HepG2 (cell line): ENCODE data around the gene CBX2. TPM values are rescaled to one million over a fixed set of nuclear protein-coding genes. Genes with fewer than 3 reads are reported as not detected.
A peak's percentile ranks its signal among the peaks of the same experiment; 100 is the strongest.

Experiments
- ELK4 ChIP-seq: sonication (generic); formaldehyde crosslinking; IDR thresholded peaks from 2 replicates; pipeline ENCODE4 v1.9.0; 2021; ENCODE audit warnings: missing genetic modification reagents, borderline replicate concordance
- ETV6 ChIP-seq: sonication (generic); formaldehyde crosslinking; conservative IDR thresholded peaks from 2 replicates; pipeline ENCODE4 v1.4.0; 2020; ENCODE audit warnings: missing genetic modification reagents
- HNRNPL ChIP-seq: fragments of 200-400 bp; formaldehyde crosslinking; IDR thresholded peaks from 2 replicates; pipeline ENCODE4 v1.6.1; 2017; ENCODE audit warnings: mild to moderate bottlenecking, low read depth, low read length
- HOXA7 ChIP-seq: sonication (generic); formaldehyde crosslinking; IDR thresholded peaks from 2 replicates; pipeline ENCODE4 v1.8.1; 2022; ENCODE audit warnings: mild to moderate bottlenecking, missing genetic modification reagents, moderate library complexity
- MLLT10 ChIP-seq: sonication (generic); formaldehyde crosslinking; IDR thresholded peaks from 2 replicates; pipeline ENCODE4 v1.4.0; 2020; ENCODE audit warnings: missing genetic modification reagents
- NR2C2 ChIP-seq: sonication (generic); formaldehyde crosslinking; IDR thresholded peaks from 2 replicates; pipeline ENCODE4 v1.4.0; 2020; ENCODE audit warnings: missing genetic modification reagents, mild to moderate bottlenecking, moderate library complexity, borderline replicate concordance
- PHB2 ChIP-seq: fragments of 450-650 bp; IDR thresholded peaks from 2 replicates; pipeline ENCODE4 v1.6.1; 2018; ENCODE audit not compliant: partially characterized antibody
- RBFOX2 ChIP-seq: fragments of 200-400 bp; formaldehyde crosslinking; IDR thresholded peaks from 2 replicates; pipeline ENCODE4 v1.6.1; 2017; ENCODE audit warnings: low read depth, mild to moderate bottlenecking, low read length
- SRY ChIP-seq: sonication (generic); formaldehyde crosslinking; IDR thresholded peaks from 2 replicates; pipeline ENCODE4 v1.8.0; 2022; ENCODE audit warnings: mild to moderate bottlenecking, missing genetic modification reagents
- STAG1 ChIP-seq: sonication (generic); formaldehyde crosslinking; IDR thresholded peaks from 2 replicates; pipeline ENCODE4 v1.4.0; 2020; ENCODE audit warnings: missing genetic modification reagents
- XRCC5 ChIP-seq: fragments of 200-400 bp; formaldehyde crosslinking; optimal IDR thresholded peaks from 2 replicates; pipeline ENCODE3; 2017; ENCODE audit warnings: mild to moderate bottlenecking, low read length
- ZFX ChIP-seq: sonication (generic); formaldehyde crosslinking; IDR thresholded peaks from 2 replicates; pipeline ENCODE4 v1.4.0; 2020; ENCODE audit warnings: mild to moderate bottlenecking, low read depth, missing genetic modification reagents, moderate library complexity
- ZNF576 ChIP-seq: sonication (generic); formaldehyde crosslinking; IDR thresholded peaks from 2 replicates; pipeline ENCODE4 v1.4.0; 2020; ENCODE audit warnings: mild to moderate bottlenecking, missing genetic modification reagents
- ZNF616 ChIP-seq: sonication (generic); formaldehyde crosslinking; IDR thresholded peaks from 2 replicates; pipeline ENCODE4 v1.5.0; 2020; ENCODE audit warnings: low read depth, mild to moderate bottlenecking, missing genetic modification reagents
- polyA plus RNA-seq, 8 experiments: library from polyadenylated mRNA; depleted of rRNA in 3 of 8; stranded (reverse) in 7 of 8; unstranded in 1 of 8; fragments of >200 nt; fragmentation: Illumina TruSeq in 4 of 8; extraction: Trizol in 4 of 8; gene quantifications; 2 replicates each; pipeline versions ENCODE4 v1.2.1 to v1.2.3, GENCODE V29; 2011 to 2016; ENCODE audit warnings: low read depth in 4 of 8, missing spikeins in 1 of 8, mixed read lengths in 1 of 8; ENCODE audit not compliant: insufficient read depth in 1 of 8
- total RNA-seq, 5 experiments: library from RNA; depleted of rRNA; stranded (reverse); fragments of >200 nt; fragmentation: Illumina TruSeq; extraction: Trizol; gene quantifications; 2 replicates each; pipeline ENCODE4 v1.2.3, GENCODE V29; 2016; ENCODE audit warnings: low read depth in 1 of 5
- TF ChIP-seq, protein P1 (sequence below): sonication (generic); formaldehyde crosslinking; IDR thresholded peaks from 2 replicates; pipeline ENCODE4 v1.4.0; 2020; ENCODE audit warnings: missing genetic modification reagents, mild to moderate bottlenecking, borderline replicate concordance
- TF ChIP-seq, protein P2 (sequence below), 2 experiments: sonication (generic) in 1 of 2; formaldehyde crosslinking in 1 of 2; IDR thresholded peaks; 2 replicates each; pipeline versions ENCODE4 v1.4.0 to v1.6.1; 2016 to 2020; ENCODE audit warnings: borderline replicate concordance in 1 of 2, low read depth in 1 of 2, mild to moderate bottlenecking in 1 of 2, missing genetic modification reagents in 1 of 2
- TF ChIP-seq, protein P3 (sequence below): sonication (generic); formaldehyde crosslinking; IDR thresholded peaks from 2 replicates; pipeline ENCODE4 v1.5.0; 2020; ENCODE audit warnings: mild to moderate bottlenecking, missing genetic modification reagents

CBX2 gene
- total and polyA plus RNA-seq, 2 of the 13 experiments (the other 11 are each of a cell fraction or from before 2014, with no cell fraction given): 14.5 to 31.1 TPM

DNA sequence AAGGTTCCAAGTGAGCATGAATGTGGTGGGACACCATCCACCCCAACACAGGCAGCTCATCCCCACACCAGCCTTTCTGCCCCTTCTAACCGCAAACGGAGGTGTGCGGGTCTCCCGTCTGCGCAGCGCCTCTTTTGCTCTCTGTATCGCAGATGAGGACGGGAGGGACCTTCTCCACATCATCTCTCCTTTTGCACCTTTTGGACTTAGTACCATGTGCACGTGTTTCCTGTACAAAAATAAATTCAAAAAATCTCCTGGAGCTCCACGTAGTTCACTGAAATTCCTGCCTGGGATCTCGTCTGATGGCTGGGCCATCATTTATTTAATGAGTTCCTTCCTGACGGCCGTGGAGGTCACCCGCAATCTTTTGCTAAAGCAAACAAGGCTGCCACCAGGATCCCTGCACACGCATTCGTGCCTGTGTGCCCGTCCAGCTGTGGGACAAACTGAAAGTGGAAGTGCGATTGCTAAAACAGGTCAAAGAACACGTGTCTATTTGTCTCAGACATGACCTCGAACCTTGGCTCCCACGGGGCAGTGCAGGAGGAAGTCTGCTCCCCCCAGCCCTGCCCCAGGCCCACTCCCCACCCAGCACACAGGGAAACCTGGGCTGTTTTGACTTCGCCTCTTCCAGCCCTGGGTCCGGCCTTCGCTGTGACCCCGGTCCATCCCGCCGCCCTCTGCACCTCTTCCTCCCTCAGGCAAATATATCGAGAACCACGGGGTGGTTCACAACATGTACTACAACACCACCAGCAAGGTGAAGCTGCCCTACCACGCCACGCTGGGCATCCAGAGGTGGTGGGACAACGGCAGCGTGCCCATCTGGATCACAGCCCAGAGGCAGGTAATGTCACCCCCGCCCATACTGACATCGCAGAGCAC lies 44.9 kb upstream of the CBX2 start (continued):
- TF ChIP-seq, protein P1, sequence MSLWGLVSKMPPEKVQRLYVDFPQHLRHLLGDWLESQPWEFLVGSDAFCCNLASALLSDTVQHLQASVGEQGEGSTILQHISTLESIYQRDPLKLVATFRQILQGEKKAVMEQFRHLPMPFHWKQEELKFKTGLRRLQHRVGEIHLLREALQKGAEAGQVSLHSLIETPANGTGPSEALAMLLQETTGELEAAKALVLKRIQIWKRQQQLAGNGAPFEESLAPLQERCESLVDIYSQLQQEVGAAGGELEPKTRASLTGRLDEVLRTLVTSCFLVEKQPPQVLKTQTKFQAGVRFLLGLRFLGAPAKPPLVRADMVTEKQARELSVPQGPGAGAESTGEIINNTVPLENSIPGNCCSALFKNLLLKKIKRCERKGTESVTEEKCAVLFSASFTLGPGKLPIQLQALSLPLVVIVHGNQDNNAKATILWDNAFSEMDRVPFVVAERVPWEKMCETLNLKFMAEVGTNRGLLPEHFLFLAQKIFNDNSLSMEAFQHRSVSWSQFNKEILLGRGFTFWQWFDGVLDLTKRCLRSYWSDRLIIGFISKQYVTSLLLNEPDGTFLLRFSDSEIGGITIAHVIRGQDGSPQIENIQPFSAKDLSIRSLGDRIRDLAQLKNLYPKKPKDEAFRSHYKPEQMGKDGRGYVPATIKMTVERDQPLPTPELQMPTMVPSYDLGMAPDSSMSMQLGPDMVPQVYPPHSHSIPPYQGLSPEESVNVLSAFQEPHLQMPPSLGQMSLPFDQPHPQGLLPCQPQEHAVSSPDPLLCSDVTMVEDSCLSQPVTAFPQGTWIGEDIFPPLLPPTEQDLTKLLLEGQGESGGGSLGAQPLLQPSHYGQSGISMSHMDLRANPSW (CRISPR knock-in tag): peak; percentile 66; the same call in 1 of the 2 replicates
- TF ChIP-seq SRY (CRISPR knock-in tag) (no peak), RBFOX2 (no peak), ZNF576 (CRISPR knock-in tag) (no peak), PHB2 (no peak), XRCC5 (no peak), ETV6 (no peak), STAG1 (CRISPR knock-in tag) (no peak), MLLT10 (CRISPR knock-in tag) (no peak), HOXA7 (CRISPR knock-in tag) (peak; percentile 53; the same call in 1 of the 2 replicates), ELK4 (CRISPR knock-in tag) (no peak), ZNF616 (CRISPR knock-in tag) (0 out of 2 replicates have a peak, but pooled peaks have one; percentile 9), HNRNPL (peak; percentile 87), ZFX (CRISPR knock-in tag) (peak; percentile 57; the same call in 1 of the 2 replicates), NR2C2 (CRISPR knock-in tag) (peak; percentile 79)
- TF ChIP-seq, protein P2, sequence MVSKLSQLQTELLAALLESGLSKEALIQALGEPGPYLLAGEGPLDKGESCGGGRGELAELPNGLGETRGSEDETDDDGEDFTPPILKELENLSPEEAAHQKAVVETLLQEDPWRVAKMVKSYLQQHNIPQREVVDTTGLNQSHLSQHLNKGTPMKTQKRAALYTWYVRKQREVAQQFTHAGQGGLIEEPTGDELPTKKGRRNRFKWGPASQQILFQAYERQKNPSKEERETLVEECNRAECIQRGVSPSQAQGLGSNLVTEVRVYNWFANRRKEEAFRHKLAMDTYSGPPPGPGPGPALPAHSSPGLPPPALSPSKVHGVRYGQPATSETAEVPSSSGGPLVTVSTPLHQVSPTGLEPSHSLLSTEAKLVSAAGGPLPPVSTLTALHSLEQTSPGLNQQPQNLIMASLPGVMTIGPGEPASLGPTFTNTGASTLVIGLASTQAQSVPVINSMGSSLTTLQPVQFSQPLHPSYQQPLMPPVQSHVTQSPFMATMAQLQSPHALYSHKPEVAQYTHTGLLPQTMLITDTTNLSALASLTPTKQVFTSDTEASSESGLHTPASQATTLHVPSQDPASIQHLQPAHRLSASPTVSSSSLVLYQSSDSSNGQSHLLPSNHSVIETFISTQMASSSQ (IDR thresholded peaks at IDR 0.05; ENCODE audit: low read depth): no peak
- TF ChIP-seq, protein P2 (CRISPR knock-in tag; IDR thresholded peaks at IDR 0.05; ENCODE audit: borderline replicate concordance): no peak
- TF ChIP-seq, protein P3, sequence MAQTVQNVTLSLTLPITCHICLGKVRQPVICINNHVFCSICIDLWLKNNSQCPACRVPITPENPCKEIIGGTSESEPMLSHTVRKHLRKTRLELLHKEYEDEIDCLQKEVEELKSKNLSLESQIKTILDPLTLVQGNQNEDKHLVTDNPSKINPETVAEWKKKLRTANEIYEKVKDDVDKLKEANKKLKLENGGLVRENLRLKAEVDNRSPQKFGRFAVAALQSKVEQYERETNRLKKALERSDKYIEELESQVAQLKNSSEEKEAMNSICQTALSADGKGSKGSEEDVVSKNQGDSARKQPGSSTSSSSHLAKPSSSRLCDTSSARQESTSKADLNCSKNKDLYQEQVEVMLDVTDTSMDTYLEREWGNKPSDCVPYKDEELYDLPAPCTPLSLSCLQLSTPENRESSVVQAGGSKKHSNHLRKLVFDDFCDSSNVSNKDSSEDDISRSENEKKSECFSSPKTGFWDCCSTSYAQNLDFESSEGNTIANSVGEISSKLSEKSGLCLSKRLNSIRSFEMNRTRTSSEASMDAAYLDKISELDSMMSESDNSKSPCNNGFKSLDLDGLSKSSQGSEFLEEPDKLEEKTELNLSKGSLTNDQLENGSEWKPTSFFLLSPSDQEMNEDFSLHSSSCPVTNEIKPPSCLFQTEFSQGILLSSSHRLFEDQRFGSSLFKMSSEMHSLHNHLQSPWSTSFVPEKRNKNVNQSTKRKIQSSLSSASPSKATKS (CRISPR knock-in tag): no peak
